Nephron progenitor cell (in vitro differentiated cells): ENCODE data around the gene NPAS3.

ENCODE experiments used
- DNase-seq: peaks from one replicate; pipeline ENCODE4 v3.0.0; 2021
- H3K27ac Mint-ChIP-seq: 2 replicates; pipeline ENCODE4 v1.8.0; 2021; ENCODE audit warnings: mild to moderate bottlenecking, moderate library complexity, mixed read lengths
- H3K27me3 Mint-ChIP-seq: 2 replicates; pipeline ENCODE4 v1.8.0; 2021; ENCODE audit warnings: mild to moderate bottlenecking, low read depth, mixed read lengths; ENCODE audit not compliant: poor library complexity
- H3K36me3 Mint-ChIP-seq: 2 replicates; pipeline ENCODE4 v1.8.0; 2021; ENCODE audit warnings: low read depth, mixed read lengths
- H3K4me1 Mint-ChIP-seq: 2 replicates; pipeline ENCODE4 v1.8.0; 2021; ENCODE audit warnings: mixed read lengths
- H3K4me3 Mint-ChIP-seq: 2 replicates; pipeline ENCODE4 v1.8.0; 2021; ENCODE audit warnings: mild to moderate bottlenecking, moderate library complexity, mixed read lengths
- H3K9me3 Mint-ChIP-seq: 2 replicates; pipeline ENCODE4 v1.8.0; 2021; ENCODE audit warnings: mild to moderate bottlenecking, moderate library complexity, mixed read lengths
- TF ChIP-seq, protein P1 (sequence below): fragments of 200-600 bp; sonication (generic); IDR thresholded peaks from 2 replicates; pipeline ENCODE4 v1.5.0; 2021; ENCODE audit warnings: antibody characterized with exemption

Gene NPAS3

DNA sequence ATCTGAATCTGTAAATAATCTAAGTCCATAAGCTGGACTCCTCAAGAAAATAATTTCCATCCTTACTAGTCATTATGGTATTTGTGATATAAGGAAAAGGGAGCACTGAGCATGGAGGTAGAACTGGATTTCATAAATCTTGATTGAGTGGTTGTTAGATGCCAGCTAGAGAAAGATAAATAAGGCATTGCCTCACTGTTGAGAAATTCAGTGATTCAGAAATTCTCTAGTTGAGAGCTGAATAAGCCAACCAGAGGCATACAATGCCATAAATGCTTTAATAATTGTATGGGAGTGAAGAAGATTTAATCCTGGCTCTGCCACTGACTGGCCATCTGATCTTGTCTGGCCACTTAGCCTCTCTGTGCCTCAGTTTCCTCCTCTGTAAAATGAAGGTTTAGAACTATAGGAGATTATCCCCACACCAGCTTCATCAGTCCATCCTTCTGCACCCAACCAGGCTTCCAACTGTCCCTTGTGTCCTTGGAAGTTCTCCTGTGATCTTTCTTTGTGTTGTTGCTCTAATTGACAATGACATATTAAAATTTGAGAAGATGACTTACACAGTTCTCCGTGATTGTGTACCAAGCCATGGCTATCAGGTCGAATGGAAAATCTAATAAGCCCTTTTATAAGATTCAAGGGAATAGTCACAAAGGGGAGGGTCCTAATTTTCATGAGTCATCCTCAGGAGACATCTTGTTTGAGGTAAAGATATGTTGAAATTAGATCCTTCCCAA is 617.9 kb downstream of the NPAS3 start:
- H3K4me1 Mint-ChIP-seq = peaks cover 28% of the 10 kb centered on the region
- no peaks in the 10 kb centered on the region for H3K36me3 Mint-ChIP-seq
- DNase-seq = no peak
- no peak overlapping the region for H3K4me3 Mint-ChIP-seq
- H3K27me3 Mint-ChIP-seq = no peaks in the 10 kb centered on the region
- no peaks in the 10 kb centered on the region for H3K9me3 Mint-ChIP-seq
- no peak overlapping the region for H3K27ac Mint-ChIP-seq
- TF ChIP-seq, protein P1, sequence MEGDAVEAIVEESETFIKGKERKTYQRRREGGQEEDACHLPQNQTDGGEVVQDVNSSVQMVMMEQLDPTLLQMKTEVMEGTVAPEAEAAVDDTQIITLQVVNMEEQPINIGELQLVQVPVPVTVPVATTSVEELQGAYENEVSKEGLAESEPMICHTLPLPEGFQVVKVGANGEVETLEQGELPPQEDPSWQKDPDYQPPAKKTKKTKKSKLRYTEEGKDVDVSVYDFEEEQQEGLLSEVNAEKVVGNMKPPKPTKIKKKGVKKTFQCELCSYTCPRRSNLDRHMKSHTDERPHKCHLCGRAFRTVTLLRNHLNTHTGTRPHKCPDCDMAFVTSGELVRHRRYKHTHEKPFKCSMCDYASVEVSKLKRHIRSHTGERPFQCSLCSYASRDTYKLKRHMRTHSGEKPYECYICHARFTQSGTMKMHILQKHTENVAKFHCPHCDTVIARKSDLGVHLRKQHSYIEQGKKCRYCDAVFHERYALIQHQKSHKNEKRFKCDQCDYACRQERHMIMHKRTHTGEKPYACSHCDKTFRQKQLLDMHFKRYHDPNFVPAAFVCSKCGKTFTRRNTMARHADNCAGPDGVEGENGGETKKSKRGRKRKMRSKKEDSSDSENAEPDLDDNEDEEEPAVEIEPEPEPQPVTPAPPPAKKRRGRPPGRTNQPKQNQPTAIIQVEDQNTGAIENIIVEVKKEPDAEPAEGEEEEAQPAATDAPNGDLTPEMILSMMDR = no peak

DNA sequence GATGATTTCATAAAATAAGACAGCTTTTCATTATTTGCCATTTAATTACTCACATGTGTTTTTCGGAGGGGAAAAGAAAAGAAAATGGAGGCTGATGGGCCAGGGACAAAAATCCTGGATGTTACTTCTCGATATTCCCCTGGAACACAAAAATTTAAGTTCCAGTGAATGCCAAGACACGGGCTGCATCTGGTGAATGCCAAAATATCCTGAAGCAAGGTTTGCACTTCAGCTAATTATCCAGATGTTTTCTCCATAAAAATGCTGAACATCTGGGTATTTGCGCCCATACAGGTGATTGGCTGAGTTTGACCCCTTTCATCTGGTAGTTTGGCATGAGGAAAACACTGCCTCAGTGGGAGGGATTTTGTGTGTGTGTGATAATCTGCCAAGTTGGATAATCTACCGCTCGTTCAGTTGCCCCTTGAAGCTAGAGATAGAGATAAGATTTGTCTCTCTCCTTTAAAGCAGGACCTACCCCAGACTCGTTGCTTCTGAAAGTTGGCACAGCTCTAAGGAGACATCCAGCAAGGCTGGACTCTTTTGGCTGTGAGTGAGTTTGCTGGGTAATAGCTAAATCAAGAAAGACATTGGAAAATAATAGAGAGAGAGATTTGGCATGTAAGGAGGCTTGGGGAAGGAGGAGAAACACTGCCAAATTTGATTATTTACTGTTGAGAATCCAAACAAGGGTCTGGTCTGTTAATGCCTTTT is 622.2 kb downstream of the NPAS3 start:
- no peaks in the 10 kb centered on the region for H3K27me3 Mint-ChIP-seq
- H3K9me3 Mint-ChIP-seq = no peaks in the 10 kb centered on the region
- no peaks in the 10 kb centered on the region for H3K36me3 Mint-ChIP-seq
- H3K27ac Mint-ChIP-seq = no peak overlapping the region
- TF ChIP-seq, protein P1 = no peak
- H3K4me3 Mint-ChIP-seq = no peak overlapping the region
- peaks cover 17% of the 10 kb centered on the region for H3K4me1 Mint-ChIP-seq
- DNase-seq = no peak

DNA sequence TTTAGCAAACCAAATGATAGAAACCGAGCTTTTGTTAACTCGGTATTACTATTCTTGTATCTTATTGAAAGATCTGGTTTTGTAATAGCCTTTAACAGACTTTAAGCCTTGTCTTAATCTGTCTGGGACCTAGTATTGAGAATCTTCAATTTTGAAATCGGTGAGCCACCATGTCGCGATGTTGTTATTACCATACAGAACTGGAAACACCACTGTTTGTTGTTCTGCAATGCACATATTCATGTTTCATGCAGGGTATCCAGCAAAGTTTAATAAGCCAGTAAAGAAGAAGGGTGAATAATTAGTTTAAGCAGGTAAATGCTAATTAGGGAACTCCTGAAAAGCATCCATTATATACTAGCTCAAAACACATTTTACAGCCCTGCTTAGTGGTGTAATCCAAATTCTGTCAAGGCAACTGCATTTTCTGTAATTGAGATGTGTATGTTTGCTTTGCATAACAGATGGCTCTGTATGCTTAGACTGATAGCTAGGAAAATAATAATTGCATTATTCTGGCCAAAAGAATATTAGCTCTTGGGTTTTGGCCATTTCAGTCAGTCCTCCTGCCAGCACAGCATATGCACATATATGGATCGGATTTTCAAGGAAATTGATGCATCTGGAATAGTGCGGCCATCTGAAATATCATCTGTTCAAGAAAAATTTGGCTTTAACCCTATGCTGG is 623.0 kb downstream of the NPAS3 start:
- Mint-ChIP-seq H3K27me3 (no peaks in the 10 kb centered on the region), H3K27ac (no peak overlapping the region), H3K4me3 (no peak overlapping the region), H3K4me1 (peaks cover 23% of the 10 kb centered on the region), H3K36me3 (no peaks in the 10 kb centered on the region), H3K9me3 (no peaks in the 10 kb centered on the region)
- DNase-seq = no peak
- TF ChIP-seq, protein P1 = no peak

DNA sequence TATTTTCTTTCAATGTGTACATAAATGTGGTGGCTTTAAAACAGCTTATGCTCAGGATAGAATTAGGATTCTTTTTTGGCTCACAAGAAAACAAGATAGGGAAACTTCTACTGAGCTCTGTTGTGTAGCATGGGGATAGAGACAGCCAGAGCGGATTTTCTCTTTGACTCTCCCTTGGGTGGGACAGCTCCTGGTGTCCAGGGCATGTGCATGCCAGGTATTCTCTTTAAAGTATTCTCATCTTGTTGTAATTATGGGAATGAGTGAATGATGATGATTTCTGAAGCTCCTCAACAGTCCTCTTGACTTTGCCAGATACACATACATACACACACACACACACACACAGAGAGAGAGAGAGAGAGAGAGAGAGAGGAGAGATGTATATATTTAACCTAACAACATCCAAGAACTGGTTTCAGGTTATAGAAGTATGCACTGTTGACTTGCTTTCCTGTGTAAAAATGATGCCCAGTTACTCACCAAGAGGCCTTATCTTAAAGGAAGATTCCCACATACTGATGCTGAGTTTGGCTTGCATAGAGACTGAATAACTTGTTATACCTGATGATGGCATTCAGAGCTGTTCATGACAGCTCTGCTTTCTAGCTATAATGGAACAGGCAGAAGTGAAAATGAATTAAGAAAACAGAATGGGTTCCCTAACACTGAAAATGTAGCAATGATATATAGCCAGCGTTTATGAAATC is 624.7 kb downstream of the NPAS3 start:
- no peak for DNase-seq
- Mint-ChIP-seq H3K4me1 (peaks cover 38% of the 10 kb centered on the region), H3K27me3 (no peaks in the 10 kb centered on the region), H3K27ac (no peak overlapping the region), H3K36me3 (no peaks in the 10 kb centered on the region), H3K9me3 (no peaks in the 10 kb centered on the region), H3K4me3 (no peak overlapping the region)
- TF ChIP-seq, protein P1 = no peak

DNA sequence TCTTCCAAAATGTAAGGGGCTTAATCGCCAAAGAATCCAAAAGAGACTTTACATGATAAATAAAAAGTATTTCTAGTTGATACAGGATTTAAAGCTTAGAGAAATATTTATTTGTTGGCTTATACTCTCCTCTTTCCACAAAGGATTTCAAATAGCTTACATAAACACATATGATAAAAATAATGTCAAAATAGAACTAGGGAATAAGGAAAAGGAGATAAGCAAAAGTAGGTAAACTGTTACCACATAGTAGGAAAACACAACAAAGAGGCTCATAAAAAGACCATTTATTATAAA is 625.2 kb downstream of the NPAS3 start:
- Mint-ChIP-seq H3K27me3 (no peaks in the 10 kb centered on the region), H3K36me3 (no peaks in the 10 kb centered on the region), H3K4me3 (no peak overlapping the region), H3K4me1 (peaks cover 40% of the 10 kb centered on the region), H3K9me3 (no peaks in the 10 kb centered on the region), H3K27ac (no peak overlapping the region)
- no peak for DNase-seq
- TF ChIP-seq, protein P1 = no peak
